ENCODE data around the gene ILRUN.
"Not testable (repeated sequence)": the region's sequence is repeated elsewhere in the genome, so short reads cannot be mapped to it uniquely, and the experiment has no call there.

Gene ILRUN

GRCh38 chr6:34696189-34696738 lies 303 bp downstream of the ILRUN start:
- peak in 1 of 2 experiments; percentile 43 for DNase-seq

GRCh38 chr6:34695729-34696188 lies 808 bp downstream of the ILRUN start:
- DNase-seq, result peak in 1 of 2 experiments; percentile 46

- no peak for DNase-seq
Observed at GRCh38 chr6:34692280-34692679, 4.3 kb downstream of the ILRUN start.

- no peak for DNase-seq
Observed at GRCh38 chr6:34689742-34690141, 6.8 kb downstream of the ILRUN start.

GRCh38 chr6:34688956-34689355 lies 7.6 kb downstream of the ILRUN start:
- DNase-seq, result no peak

- no peak for DNase-seq
Observed at GRCh38 chr6:34684919-34685318, 11.6 kb downstream of the ILRUN start.

GRCh38 chr6:34684364-34684763 lies 12.2 kb downstream of the ILRUN start:
- DNase-seq, result no peak

- DNase-seq, result no peak
Observed at GRCh38 chr6:34680802-34681515, 15.6 kb downstream of the ILRUN start.

GRCh38 chr6:34680313-34680712 lies 16.3 kb downstream of the ILRUN start:
- not testable (repeated sequence) for DNase-seq

GRCh38 chr6:34679552-34680253 lies 16.9 kb downstream of the ILRUN start:
- no peak for DNase-seq

- DNase-seq, result no peak
Observed at GRCh38 chr6:34676140-34676539, 20.4 kb downstream of the ILRUN start.

GRCh38 chr6:34674930-34675329 lies 21.6 kb downstream of the ILRUN start:
- not testable (repeated sequence) for DNase-seq

GRCh38 chr6:34674268-34674639 lies 22.3 kb downstream of the ILRUN start:
- no peak for DNase-seq

GRCh38 chr6:34673064-34673463 lies 23.5 kb downstream of the ILRUN start:
- no peak for DNase-seq

- DNase-seq, result no peak
Observed at GRCh38 chr6:34672657-34673043, 23.9 kb downstream of the ILRUN start.

GRCh38 chr6:34671801-34672656 lies 24.5 kb downstream of the ILRUN start:
- no peak for DNase-seq

GRCh38 chr6:34671367-34671766 lies 25.2 kb downstream of the ILRUN start:
- no peak for DNase-seq

- DNase-seq, result not testable (repeated sequence)
Observed at GRCh38 chr6:34668799-34669198, 27.8 kb downstream of the ILRUN start.

GRCh38 chr6:34667481-34668238 lies 28.9 kb downstream of the ILRUN start:
- no peak for DNase-seq

GRCh38 chr6:34665019-34665418 lies 31.5 kb downstream of the ILRUN start:
- DNase-seq, result no peak

- DNase-seq, result no peak
Observed at GRCh38 chr6:34664256-34664971, 32.2 kb downstream of the ILRUN start.

GRCh38 chr6:34663831-34664255 lies 32.7 kb downstream of the ILRUN start:
- no peak for DNase-seq
